Neural crest cell (in vitro differentiated cells): ENCODE data around the gene SAMD8. TPM values are rescaled to one million over a fixed set of nuclear protein-coding genes. Genes with fewer than 3 reads are reported as not detected.
"Not testable (repeated sequence)": the region's sequence is repeated elsewhere in the genome, so short reads cannot be mapped to it uniquely, and the experiment has no call there.

Experiments
- DNase-seq: peaks from one replicate; pipeline ENCODE4 v3.0.0; 2021; ENCODE audit warnings: low read depth, mixed read lengths, low spot score
- H3K27ac Mint-ChIP-seq: one replicate; pipeline ENCODE4 v1.8.0; 2021; ENCODE audit warnings: mild to moderate bottlenecking, mixed read lengths; ENCODE audit not compliant: unreplicated experiment
- H3K27me3 Mint-ChIP-seq: 2 replicates; pipeline ENCODE4 v1.8.0; 2021; ENCODE audit warnings: low read depth, mild to moderate bottlenecking, mixed read lengths
- H3K36me3 Mint-ChIP-seq: 2 replicates; pipeline ENCODE4 v1.8.0; 2021; ENCODE audit warnings: low read depth, mild to moderate bottlenecking, mixed read lengths
- H3K4me1 Mint-ChIP-seq: 2 replicates; pipeline ENCODE4 v1.8.0; 2021; ENCODE audit warnings: mixed read lengths
- H3K4me3 Mint-ChIP-seq: one replicate; pipeline ENCODE4 v1.8.0; 2021; ENCODE audit warnings: mild to moderate bottlenecking, mixed read lengths
- H3K9me3 Mint-ChIP-seq: 2 replicates; pipeline ENCODE4 v1.8.0; 2021; ENCODE audit warnings: mixed read lengths
- total RNA-seq: library from RNA; stranded (reverse); gene quantifications from 2 replicates; pipeline ENCODE4 v1.2.1, GENCODE V29; 2021
- TF ChIP-seq, protein P1 (sequence below): fragments of 200-600 bp; sonication (generic); conservative IDR thresholded peaks from 2 replicates; pipeline ENCODE4 v1.5.0; 2021; ENCODE audit warnings: antibody characterized with exemption, mild to moderate bottlenecking

The SAMD8 gene
- total RNA-seq, 1 donor from 2014 or later: 18.7 TPM

DNA sequence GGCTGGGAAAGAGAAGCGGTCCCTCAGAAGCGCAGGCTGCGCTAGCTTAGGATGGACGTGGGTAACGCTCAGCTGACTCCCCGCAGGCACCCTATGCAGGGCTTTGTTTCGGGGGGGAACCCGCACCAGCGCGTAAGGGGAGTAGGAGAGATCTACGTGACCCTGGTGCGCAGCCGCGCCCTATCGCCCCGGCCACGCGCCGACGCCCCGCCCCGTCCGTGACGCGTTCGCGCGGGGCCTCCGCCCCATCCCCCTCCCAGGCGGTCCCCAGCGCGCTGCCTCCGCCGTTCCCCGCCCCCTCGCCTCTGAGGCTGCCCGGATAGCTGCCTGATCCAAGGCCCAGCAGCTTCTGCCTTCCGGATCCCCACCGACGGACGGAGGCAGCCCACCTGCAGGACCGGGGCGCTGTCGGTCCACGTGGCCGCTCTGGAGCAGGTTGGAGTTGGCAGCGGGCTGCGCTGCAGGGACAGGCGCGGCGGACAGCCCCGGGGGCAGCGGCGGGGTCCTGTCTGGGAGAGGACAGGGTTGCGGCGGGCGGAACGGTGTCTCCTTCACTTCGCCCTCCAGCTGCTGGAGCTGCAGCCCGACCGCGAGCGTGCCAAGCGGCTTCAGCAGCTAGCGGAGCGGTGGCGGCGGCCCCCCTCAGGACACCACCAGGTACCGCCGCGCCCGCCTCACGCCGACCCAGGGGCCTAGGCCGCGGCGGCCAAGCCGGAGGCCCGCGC is 99.0 kb downstream of the SAMD8 start, which contains the start of gene VDAC2:
TSS of gene VDAC2 (plus strand) at position 515 of the 725 bp plus-strand sequence. CDS start 363 bp downstream, outside the sequence.
- Mint-ChIP-seq H3K4me3 (peak within 1 kb of the TSS; percentile 97), H3K9me3 (no peaks in the 10 kb centered on the region), H3K36me3 (peaks cover 4% of the 10 kb centered on the region), H3K27me3 (no peaks in the 10 kb centered on the region), H3K4me1 (peaks cover 21% of the 10 kb centered on the region), H3K27ac (peak within 1 kb of the TSS; percentile 99)
- DNase-seq: peak; percentile 90
- TF ChIP-seq, protein P1, sequence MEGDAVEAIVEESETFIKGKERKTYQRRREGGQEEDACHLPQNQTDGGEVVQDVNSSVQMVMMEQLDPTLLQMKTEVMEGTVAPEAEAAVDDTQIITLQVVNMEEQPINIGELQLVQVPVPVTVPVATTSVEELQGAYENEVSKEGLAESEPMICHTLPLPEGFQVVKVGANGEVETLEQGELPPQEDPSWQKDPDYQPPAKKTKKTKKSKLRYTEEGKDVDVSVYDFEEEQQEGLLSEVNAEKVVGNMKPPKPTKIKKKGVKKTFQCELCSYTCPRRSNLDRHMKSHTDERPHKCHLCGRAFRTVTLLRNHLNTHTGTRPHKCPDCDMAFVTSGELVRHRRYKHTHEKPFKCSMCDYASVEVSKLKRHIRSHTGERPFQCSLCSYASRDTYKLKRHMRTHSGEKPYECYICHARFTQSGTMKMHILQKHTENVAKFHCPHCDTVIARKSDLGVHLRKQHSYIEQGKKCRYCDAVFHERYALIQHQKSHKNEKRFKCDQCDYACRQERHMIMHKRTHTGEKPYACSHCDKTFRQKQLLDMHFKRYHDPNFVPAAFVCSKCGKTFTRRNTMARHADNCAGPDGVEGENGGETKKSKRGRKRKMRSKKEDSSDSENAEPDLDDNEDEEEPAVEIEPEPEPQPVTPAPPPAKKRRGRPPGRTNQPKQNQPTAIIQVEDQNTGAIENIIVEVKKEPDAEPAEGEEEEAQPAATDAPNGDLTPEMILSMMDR: no peak

DNA sequence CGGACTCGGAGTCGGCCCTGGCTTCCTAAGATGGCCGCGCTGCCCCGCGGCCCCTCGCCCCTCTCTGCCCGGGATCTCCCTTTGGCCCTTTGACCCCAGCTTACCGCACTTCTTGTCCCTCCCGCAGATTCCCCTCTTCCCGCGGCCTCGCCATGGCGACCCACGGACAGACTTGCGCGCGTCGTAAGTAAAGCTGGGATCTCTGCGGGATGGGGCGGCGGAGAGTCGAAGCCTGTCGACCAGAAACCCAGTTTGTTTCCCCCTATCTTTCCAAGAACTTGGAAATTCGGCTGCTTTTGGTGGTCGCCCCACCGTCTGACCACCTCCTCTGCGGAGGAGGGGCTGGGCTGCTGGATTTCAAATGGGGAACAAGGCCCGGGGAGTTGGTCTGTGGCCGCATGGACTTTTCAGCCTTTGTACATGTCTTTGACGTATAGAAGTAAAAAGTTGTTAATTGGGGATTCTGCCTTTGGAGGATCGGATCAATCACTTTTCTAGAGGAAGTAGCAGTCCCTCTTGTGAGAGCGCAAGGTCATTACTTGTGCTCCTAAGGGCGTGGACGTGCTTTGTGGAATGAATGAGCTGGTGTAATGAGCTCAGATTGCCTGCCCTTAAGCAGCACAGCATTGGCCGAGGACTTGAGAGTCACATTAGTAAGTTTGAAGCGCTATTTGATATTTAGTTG is 99.7 kb downstream of the SAMD8 start:
- DNase-seq: no peak
- TF ChIP-seq, protein P1: no peak
- Mint-ChIP-seq H3K27ac (peak overlapping the region; percentile 93), H3K9me3 (no peaks in the 10 kb centered on the region), H3K27me3 (no peaks in the 10 kb centered on the region), H3K4me1 (peaks cover 21% of the 10 kb centered on the region), H3K36me3 (peaks cover 7% of the 10 kb centered on the region), H3K4me3 (peak overlapping the region; percentile 91)

DNA sequence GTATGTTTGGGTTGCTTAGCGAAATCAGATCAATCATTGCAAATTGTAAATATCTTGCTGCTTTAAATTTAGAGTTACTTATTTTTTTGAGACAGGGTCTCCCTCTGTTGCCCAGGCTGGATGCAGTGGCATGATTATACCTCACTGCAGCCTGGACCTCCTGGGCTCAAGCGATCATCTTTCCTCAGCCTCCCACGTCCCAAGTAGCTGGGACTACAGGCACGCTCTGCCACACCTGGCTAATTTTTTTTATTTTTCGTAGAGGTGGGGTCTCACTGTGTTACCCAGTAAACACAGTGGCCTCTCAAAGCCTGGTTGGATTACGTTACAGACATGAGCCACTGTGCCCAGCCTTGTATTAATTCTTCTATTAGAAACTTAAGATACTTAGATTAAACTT is 100.9 kb downstream of the SAMD8 start:
- TF ChIP-seq, protein P1: no peak
- no peak for DNase-seq
- Mint-ChIP-seq H3K4me1 (peaks cover 21% of the 10 kb centered on the region), H3K4me3 (peak overlapping the region; percentile 91), H3K36me3 (peaks cover 8% of the 10 kb centered on the region), H3K27ac (no peak overlapping the region), H3K9me3 (no peaks in the 10 kb centered on the region), H3K27me3 (no peaks in the 10 kb centered on the region)

DNA sequence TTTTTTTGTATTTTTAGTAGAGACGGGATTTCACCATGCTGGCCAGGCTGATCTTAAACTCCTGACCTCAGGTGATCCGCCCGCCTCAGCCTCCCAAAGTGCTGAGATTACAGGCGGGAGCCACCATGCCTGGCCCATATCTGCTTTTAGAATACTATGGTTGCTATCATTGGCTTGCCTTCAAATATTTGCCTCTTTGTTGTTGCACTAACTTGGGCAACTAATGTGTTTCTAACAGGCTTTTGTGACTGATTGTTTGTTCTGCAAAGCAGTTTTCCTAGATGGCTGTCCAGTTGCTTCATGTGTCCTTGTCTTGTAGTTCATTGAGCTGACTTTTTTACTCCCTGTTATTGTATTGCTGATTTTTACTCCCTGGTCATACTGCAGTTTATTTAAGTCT is 108.8 kb downstream of the SAMD8 start:
- no peak overlapping the region for H3K27ac Mint-ChIP-seq
- peaks cover 21% of the 10 kb centered on the region for H3K36me3 Mint-ChIP-seq
- DNase-seq: no peak

DNA sequence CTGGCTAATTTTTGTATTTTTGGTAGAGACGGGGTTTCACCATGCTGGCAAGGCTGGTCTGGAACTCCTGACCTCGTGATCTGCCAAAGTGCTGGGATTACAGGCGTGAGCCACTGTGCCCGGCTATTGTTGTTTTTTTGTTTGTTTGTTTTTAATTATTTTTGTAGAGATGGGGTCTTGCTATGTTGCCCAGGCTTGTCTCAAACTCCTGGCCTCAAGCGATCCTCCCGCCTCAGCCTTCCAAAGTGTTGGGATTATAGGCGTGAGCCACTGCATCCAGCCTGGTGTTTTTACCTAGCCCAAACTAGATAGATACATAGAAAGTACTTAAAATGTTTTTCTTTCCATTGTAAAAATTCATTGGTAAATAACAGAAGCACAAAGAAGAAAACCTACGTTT is 110.0 kb downstream of the SAMD8 start:
- H3K36me3 Mint-ChIP-seq: peaks cover 18% of the 10 kb centered on the region

More for the DNA sequence above, 108.8 kb downstream of the SAMD8 start:
- no peaks in the 10 kb centered on the region for H3K9me3 Mint-ChIP-seq
- H3K4me3 Mint-ChIP-seq: no peak overlapping the region
- peaks cover 14% of the 10 kb centered on the region for H3K4me1 Mint-ChIP-seq
- H3K27me3 Mint-ChIP-seq: no peaks in the 10 kb centered on the region
- TF ChIP-seq, protein P1: no peak

DNA sequence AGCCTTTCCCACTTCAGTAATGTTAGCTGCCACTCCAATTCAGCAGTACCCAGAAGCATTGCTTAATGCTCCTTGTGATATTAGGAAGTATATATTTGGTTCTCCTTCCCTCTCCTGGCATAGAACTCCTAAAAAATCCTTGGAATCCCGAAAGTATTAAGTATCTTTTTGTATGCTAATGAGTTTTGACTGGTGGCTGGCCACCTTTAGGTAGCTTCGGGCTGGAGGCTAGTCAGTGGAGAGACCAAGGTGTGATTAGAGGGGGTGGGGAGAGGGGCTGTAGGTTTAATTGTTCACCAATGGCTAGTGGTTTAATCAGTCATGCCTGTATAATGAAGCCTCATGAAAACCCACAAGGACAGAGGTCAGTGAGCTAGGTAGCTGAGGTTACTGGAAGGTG is 112.1 kb downstream of the SAMD8 start:
- DNase-seq: no peak
- peaks cover 18% of the 10 kb centered on the region for H3K36me3 Mint-ChIP-seq
- H3K27ac Mint-ChIP-seq: peak overlapping the region; percentile 75
- H3K4me3 Mint-ChIP-seq: no peak overlapping the region
- peaks cover 31% of the 10 kb centered on the region for H3K4me1 Mint-ChIP-seq
- H3K27me3 Mint-ChIP-seq: no peaks in the 10 kb centered on the region
- H3K9me3 Mint-ChIP-seq: no peaks in the 10 kb centered on the region
- TF ChIP-seq, protein P1: no peak

More for the DNA sequence above, 110.0 kb downstream of the SAMD8 start:
- H3K9me3 Mint-ChIP-seq, H3K27me3 Mint-ChIP-seq, H3K27ac Mint-ChIP-seq, H3K4me3 Mint-ChIP-seq, DNase-seq: not testable (repeated sequence)
- H3K4me1 Mint-ChIP-seq: peaks cover 26% of the 10 kb centered on the region
